H7 (cell line): Measurements from ENCODE around the gene ZBED4. TPM values are rescaled to one million over a fixed set of nuclear protein-coding genes. Genes with fewer than 3 reads are reported as not detected.
A peak's percentile ranks its signal among the peaks of the same experiment; 100 is the strongest.
"Not testable (repeated sequence)": the region's sequence is repeated elsewhere in the genome, so short reads cannot be mapped to it uniquely, and the experiment has no call there.

ENCODE experiments used
- DNase-seq: peaks from one replicate; pipeline ENCODE4 v3.0.0; 2012
- H3K27me3 ChIP-seq: 2 replicates; pipeline ENCODE4 v1.6.0; 2011; ENCODE audit warnings: mild to moderate bottlenecking, low read length; ENCODE audit not compliant: control insufficient read depth, insufficient read depth
- H3K36me3 ChIP-seq: replicated peaks from 2 replicates; pipeline ENCODE4 v1.5.1; 2011; ENCODE audit warnings: low read length; ENCODE audit not compliant: control insufficient read depth, insufficient read depth
- H3K4me3 ChIP-seq: 2 replicates; pipeline ENCODE4 v1.5.1; 2011; ENCODE audit warnings: low read depth, mild to moderate bottlenecking, control low read depth, low read length, moderate library complexity; ENCODE audit not compliant: insufficient read depth
- total RNA-seq: library from RNA; depleted of rRNA; stranded (reverse); fragments of >200 nt; shearing (Covaris generic); gene quantifications from 2 replicates; pipeline ENCODE4 v1.2.3, GENCODE V29; 2014

The ZBED4 gene
- total RNA-seq, 1 experiment from 2014 or later, result 23.1 TPM

DNA sequence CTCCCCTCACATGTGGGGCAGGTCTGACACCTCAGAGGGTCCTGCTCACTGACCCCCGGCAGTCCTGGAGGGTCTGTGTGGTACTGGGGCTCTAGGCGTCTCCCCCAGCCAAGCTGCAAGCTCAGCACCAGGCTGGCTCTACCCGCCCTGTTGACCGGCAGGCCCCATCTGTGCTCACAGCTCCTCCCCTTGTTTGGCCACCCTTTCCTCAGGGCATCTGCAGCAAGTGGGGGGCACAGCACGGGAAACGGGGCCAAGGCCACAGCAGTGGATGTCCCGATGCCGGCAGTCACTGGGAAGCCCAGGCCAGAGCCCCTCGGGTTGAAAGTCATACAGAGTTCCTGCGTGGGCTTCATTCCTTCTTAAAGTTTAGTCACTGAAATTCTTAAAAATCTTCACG, 31.9 kb upstream of the ZBED4 start:
- H3K27me3 ChIP-seq, H3K4me3 ChIP-seq, DNase-seq: not testable (repeated sequence)
- peaks cover 30% of the 10 kb centered on the region for H3K36me3 ChIP-seq

GRCh38 chr22:49823289-49824045, 30.2 kb upstream of the ZBED4 start:
- peaks cover 1% of the 10 kb centered on the region; the same call in 1 of the 2 replicates for H3K27me3 ChIP-seq
- no peak overlapping the region for H3K4me3 ChIP-seq
- H3K36me3 ChIP-seq, result peaks cover 22% of the 10 kb centered on the region
- no peak for DNase-seq

GRCh38 chr22:49824185-49824925, 29.3 kb upstream of the ZBED4 start:
- no peak for DNase-seq
- Histone ChIP-seq H3K4me3 (no peak overlapping the region), H3K27me3 (peaks cover 1% of the 10 kb centered on the region; the same call in 1 of the 2 replicates), H3K36me3 (peaks cover 22% of the 10 kb centered on the region)

- H3K4me3 ChIP-seq, result no peak overlapping the region
- H3K36me3 ChIP-seq, result peaks cover 22% of the 10 kb centered on the region
- no peak for DNase-seq
Observed at GRCh38 chr22:49824936-49825335, 28.7 kb upstream of the ZBED4 start.

GRCh38 chr22:49825436-49825835, 28.2 kb upstream of the ZBED4 start:
- no peak for DNase-seq
- H3K4me3 ChIP-seq, result no peak overlapping the region
- peaks cover 19% of the 10 kb centered on the region for H3K36me3 ChIP-seq
- H3K27me3 ChIP-seq, result peaks cover 1% of the 10 kb centered on the region; the same call in 1 of the 2 replicates

More at GRCh38 chr22:49824936-49825335, 28.7 kb upstream of the ZBED4 start:
- peaks cover 1% of the 10 kb centered on the region; the same call in 1 of the 2 replicates for H3K27me3 ChIP-seq

GRCh38 chr22:49825944-49826602, 27.6 kb upstream of the ZBED4 start:
- peaks cover 1% of the 10 kb centered on the region; the same call in 1 of the 2 replicates for H3K27me3 ChIP-seq
- peaks cover 13% of the 10 kb centered on the region for H3K36me3 ChIP-seq
- DNase-seq, result peak; percentile 66
- peak overlapping the region; percentile 71 for H3K4me3 ChIP-seq

GRCh38 chr22:49826603-49827270, 26.9 kb upstream of the ZBED4 start:
- Histone ChIP-seq H3K36me3 (peaks cover 12% of the 10 kb centered on the region), H3K4me3 (peak overlapping the region; percentile 71), H3K27me3 (peaks cover 1% of the 10 kb centered on the region; the same call in 1 of the 2 replicates)
- peak; percentile 78 for DNase-seq

DNA sequence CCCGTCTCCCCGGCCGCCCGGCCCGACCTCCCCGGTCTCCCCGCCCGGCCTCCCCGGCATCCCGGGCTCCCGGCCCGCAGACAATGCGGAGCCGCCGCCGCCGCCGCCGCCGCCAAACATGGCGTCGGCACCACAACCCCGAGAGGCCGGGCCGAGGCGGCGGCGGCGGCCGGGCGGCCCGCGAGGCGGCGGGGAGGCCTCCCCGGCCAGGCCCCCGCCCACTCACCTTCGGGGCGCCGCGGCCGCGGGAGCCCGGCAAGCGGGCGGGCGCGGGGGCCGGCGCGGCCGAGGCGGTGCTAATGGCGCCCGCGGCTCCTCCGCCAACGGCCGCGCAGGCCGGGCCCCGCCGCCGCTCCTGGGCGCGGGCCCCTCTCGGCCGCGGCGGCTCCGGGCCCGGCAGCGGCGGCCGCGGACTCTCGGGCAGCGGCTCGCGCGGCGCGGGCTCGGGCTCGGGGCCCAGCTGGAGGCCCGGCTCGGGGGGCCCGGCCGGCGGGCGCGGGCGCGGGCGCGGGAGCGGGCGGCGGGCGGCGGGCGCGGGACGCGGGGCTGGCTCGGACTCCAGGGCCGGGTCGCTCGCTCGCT, 26.3 kb upstream of the ZBED4 start:
- DNase-seq, result no peak

DNA sequence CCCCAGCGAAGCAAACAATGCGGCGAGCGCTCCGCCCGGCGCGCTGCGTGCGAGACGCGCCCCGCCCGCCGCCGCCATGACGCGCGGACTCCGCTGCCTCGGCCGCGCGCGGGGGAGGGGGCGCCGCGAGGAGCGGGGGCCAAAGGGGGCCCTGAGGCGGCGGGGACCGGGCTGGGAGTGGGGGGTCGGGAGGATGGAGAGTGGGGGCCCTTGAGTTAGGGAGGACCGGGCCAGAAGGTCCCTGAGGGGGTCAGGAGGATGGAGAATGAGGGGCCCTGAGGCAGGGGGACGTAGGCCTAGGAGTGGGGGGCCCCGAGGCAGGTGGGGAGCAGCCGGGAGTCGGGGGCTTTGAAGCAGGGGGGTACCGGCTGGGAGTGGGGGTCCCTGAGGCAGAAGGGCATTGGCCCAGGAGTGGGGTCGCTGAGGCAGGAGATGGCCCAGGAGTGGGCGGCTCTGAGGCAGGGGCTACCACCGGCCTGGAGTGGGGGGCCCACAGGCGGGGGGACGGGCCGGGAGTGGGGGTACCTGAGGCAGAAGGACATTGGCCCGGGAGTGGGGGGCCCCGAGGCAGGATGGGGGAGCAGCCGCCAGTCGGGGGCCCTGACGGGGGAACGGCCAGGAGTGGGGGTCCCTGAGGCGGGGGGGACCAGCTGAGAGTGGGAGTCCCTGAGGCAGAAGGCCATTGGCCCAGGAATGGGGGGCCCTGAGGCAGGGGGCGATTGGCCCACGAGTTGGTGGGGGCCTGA, 25.6 kb upstream of the ZBED4 start, which contains the start of gene BRD1:
BRD1 (minus strand) TSS at position 21 of the 746 bp plus-strand sequence. CDS start 3,556 bp downstream, outside the sequence.
- DNase-seq, result peak; percentile 90
- peaks cover 1% of the 10 kb centered on the region; the same call in 1 of the 2 replicates for H3K27me3 ChIP-seq
- peaks cover 8% of the 10 kb centered on the region for H3K36me3 ChIP-seq
- H3K4me3 ChIP-seq, result peak within 1 kb of the TSS; percentile 71

More for the DNA sequence above, 26.3 kb upstream of the ZBED4 start:
- H3K27me3 ChIP-seq, result peaks cover 1% of the 10 kb centered on the region; the same call in 1 of the 2 replicates
- H3K4me3 ChIP-seq, result peak overlapping the region; percentile 71
- H3K36me3 ChIP-seq, result peaks cover 12% of the 10 kb centered on the region

- H3K36me3 ChIP-seq, result peaks cover 4% of the 10 kb centered on the region
- peak; percentile 47 for DNase-seq
- H3K4me3 ChIP-seq, result no peak overlapping the region
- peaks cover 1% of the 10 kb centered on the region; the same call in 1 of the 2 replicates for H3K27me3 ChIP-seq
Observed at GRCh38 chr22:49828599-49828965, 25.1 kb upstream of the ZBED4 start.

DNA sequence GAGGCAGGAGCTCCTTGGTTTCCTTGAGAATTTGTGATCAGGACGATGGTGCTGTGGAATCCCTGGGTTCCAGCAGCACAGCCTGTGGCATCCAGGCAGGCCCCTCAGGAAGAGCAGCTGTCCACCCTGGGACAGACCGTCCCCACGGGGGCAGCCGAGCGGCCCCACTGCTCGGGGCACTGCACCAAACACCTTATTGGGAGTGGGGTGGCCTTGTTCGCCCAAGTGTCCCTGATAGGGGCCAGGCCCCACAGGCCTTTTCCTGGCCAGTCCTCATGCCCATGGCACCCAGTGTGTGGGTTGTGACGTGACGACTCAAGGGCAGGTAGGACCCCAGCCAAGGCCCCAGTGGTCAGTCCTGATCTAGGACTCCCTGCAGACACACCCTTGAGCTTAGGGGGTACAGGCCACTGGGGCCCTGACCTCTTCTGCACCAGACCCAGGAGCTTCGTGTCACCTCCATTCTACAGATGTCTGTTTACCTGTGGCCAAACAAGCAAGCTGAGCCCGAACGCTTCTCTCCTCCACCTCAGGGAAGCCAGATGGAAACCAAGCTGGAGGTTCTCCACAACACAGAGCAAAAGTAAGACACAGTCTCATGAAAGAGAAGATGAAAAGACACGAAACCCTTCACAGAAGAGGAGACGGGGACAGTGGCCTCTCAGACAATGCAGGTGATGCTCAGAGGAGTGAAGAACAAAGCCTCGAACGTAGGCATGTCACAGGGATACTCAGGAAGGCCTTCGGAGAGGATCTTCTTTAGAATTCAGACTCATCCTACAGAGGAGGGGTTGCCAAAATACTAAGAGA, 24.4 kb upstream of the ZBED4 start:
- H3K36me3 ChIP-seq, result peaks cover 1% of the 10 kb centered on the region
- H3K4me3 ChIP-seq, result no peak overlapping the region
- peaks cover 1% of the 10 kb centered on the region; the same call in 1 of the 2 replicates for H3K27me3 ChIP-seq
- DNase-seq, result no peak

DNA sequence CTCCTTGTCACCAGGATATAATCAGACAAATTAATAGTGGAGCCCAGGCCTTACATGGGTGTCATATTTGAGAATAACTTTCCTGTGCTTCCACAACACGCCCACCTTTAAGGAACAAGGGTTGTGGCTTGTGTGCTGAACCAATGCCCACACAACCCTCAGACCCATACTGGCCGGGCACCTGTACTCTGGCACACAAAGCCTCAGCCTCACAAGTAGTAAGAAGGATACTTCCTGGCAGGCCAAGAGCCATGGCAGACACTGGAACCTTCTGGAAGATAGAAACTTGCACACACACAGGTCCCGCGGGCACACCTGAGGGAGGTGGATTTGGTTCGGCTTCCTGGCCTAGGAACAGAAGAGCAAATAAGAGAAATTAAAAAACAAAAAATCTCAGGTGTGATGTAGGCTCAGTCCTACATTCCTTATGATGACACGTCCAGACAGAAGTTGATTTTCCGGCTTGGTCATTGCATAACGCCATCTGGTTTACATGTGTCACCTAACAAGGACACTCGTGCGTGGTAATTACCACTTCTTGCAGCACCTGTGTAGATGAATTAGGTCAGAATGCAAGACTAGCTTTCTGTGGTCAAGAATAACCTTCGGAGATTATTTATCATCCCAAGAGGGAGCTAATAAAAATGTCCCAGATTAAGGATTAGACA, 20.2 kb upstream of the ZBED4 start:
- DNase-seq, result no peak
- no peaks in the 10 kb centered on the region for H3K36me3 ChIP-seq

More for the DNA sequence above, 20.2 kb upstream of the ZBED4 start:
- H3K4me3 ChIP-seq, result no peak overlapping the region
- H3K27me3 ChIP-seq, result no peaks in the 10 kb centered on the region
